Stimulated activated naive CD8-positive, alpha-beta T cell treated with anti-CD3 and anti-CD28 coated beads, Interleukin-15, amount 100 ng/mL, for 72 hours (primary cell): Measurements from ENCODE around the gene LDLR.

Experiments
- ATAC-seq: fragments of 150-1000 bp; cut with Tn5 transposase; 2 replicates; pipeline ENCODE4 v1.10.0; 2021; ENCODE audit warnings: mild to moderate bottlenecking, moderate library complexity
- DNase-seq, 2 donors: peaks; one replicate each; pipeline ENCODE4 v3.0.0; 2021 to 2022
- H3K27ac Mint-ChIP-seq, 2 donors: one replicate each; pipeline ENCODE4 v1.8.0; 2022; ENCODE audit warnings: mild to moderate bottlenecking in 2 of 2, mixed read lengths in 2 of 2, moderate library complexity in 2 of 2
- H3K27me3 Mint-ChIP-seq: one replicate; pipeline ENCODE4 v1.8.0; 2022; ENCODE audit warnings: mixed read lengths
- H3K4me1 Mint-ChIP-seq: one replicate; pipeline ENCODE4 v1.8.0; 2022; ENCODE audit warnings: mild to moderate bottlenecking, mixed read lengths
- H3K4me3 Mint-ChIP-seq, 2 donors: one replicate each; pipeline ENCODE4 v1.8.0; 2022; ENCODE audit warnings: mild to moderate bottlenecking in 2 of 2, mixed read lengths in 2 of 2, moderate library complexity in 1 of 2
- H3K9me3 Mint-ChIP-seq, 2 donors: one replicate each; pipeline ENCODE4 v1.8.0; 2022; ENCODE audit warnings: mixed read lengths in 2 of 2

The LDLR gene

DNA sequence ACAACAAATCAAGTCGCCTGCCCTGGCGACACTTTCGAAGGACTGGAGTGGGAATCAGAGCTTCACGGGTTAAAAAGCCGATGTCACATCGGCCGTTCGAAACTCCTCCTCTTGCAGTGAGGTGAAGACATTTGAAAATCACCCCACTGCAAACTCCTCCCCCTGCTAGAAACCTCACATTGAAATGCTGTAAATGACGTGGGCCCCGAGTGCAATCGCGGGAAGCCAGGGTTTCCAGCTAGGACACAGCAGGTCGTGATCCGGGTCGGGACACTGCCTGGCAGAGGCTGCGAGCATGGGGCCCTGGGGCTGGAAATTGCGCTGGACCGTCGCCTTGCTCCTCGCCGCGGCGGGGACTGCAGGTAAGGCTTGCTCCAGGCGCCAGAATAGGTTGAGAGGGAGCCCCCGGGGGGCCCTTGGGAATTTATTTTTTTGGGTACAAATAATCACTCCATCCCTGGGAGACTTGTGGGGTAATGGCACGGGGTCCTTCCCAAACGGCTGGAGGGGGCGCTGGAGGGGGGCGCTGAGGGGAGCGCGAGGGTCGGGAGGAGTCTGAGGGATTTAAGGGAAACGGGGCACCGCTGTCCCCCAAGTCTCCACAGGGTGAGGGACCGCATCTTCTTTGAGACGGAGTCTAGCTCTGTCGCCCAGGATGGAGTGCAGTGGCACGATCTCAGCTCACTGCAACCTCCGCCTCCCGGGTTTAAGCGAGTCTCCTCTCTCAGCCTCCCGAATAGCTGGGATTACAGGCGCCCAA, at the start of gene LDLR:
TSS of gene LDLR (plus strand) at position 210 of the 760 bp plus-strand sequence. CDS start at position 296, 86 bp downstream.
- Mint-ChIP-seq H3K4me1 (peaks cover 61% of the 10 kb centered on the region), H3K27me3 (no peaks in the 10 kb centered on the region), H3K9me3 (no peaks in the 10 kb centered on the region), H3K4me3 (peak within 1 kb of the TSS; percentile 95 to 97), H3K27ac (peak within 1 kb of the TSS; percentile 97 to 98)
- peak; percentile 60 to 75 for DNase-seq
- peak; percentile 39 for ATAC-seq

DNA sequence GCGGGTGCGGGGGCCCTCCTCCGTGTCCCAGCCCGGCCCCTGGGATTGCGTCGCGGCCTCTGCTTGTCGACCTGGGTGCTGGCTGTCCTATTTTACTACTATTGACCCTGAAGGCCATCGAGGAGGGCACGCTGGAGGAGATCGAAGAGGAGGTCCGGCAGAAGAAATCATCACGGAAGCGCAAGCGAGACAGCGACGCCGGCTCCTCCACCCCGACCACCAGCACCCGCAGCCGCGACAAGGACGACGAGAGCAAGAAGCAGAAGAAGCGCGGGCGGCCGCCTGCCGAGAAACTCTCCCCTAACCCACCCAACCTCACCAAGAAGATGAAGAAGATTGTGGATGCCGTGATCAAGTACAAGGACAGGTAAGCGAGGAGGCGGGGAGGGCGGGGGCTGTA, 48.1 kb upstream of the LDLR start:
- H3K9me3 Mint-ChIP-seq = no peaks in the 10 kb centered on the region
- H3K27ac Mint-ChIP-seq = peak overlapping the region in 1 of 2 donors; percentile 86
- H3K4me1 Mint-ChIP-seq = no peaks in the 10 kb centered on the region
- no peaks in the 10 kb centered on the region for H3K27me3 Mint-ChIP-seq
- no peak for ATAC-seq
- no peak for DNase-seq
- H3K4me3 Mint-ChIP-seq = no peak overlapping the region

GRCh38 chr19:11041966-11042627, 47.2 kb upstream of the LDLR start:
- H3K9me3 Mint-ChIP-seq = no peaks in the 10 kb centered on the region
- H3K4me1 Mint-ChIP-seq = no peaks in the 10 kb centered on the region
- H3K4me3 Mint-ChIP-seq = no peak overlapping the region
- no peak for DNase-seq
- ATAC-seq = no peak
- no peaks in the 10 kb centered on the region for H3K27me3 Mint-ChIP-seq
- H3K27ac Mint-ChIP-seq = peak overlapping the region; percentile 6 to 34

- Mint-ChIP-seq H3K4me3 (no peak overlapping the region), H3K27ac (peak overlapping the region; percentile 6 to 92), H3K4me1 (peaks cover 19% of the 10 kb centered on the region), H3K27me3 (no peaks in the 10 kb centered on the region), H3K9me3 (no peaks in the 10 kb centered on the region)
- DNase-seq (no peak), ATAC-seq (no peak)
Observed at GRCh38 chr19:11044431-11044830, 44.8 kb upstream of the LDLR start.

- ATAC-seq = no peak
- no peak for DNase-seq
- Mint-ChIP-seq H3K9me3 (no peaks in the 10 kb centered on the region), H3K4me1 (peaks cover 29% of the 10 kb centered on the region), H3K27me3 (no peaks in the 10 kb centered on the region), H3K27ac (peak overlapping the region in 1 of 2 donors; percentile 63), H3K4me3 (no peak overlapping the region)
Observed at GRCh38 chr19:11045536-11045935, 43.7 kb upstream of the LDLR start.

GRCh38 chr19:11046605-11047354, 42.5 kb upstream of the LDLR start:
- no peak overlapping the region for H3K27ac Mint-ChIP-seq
- no peaks in the 10 kb centered on the region for H3K27me3 Mint-ChIP-seq
- peaks cover 30% of the 10 kb centered on the region for H3K4me1 Mint-ChIP-seq
- DNase-seq (no peak), ATAC-seq (no peak)
- H3K9me3 Mint-ChIP-seq = no peaks in the 10 kb centered on the region
- no peak overlapping the region for H3K4me3 Mint-ChIP-seq

GRCh38 chr19:11047866-11048265, 41.4 kb upstream of the LDLR start:
- peaks cover 38% of the 10 kb centered on the region for H3K4me1 Mint-ChIP-seq

GRCh38 chr19:11050323-11051114, 38.7 kb upstream of the LDLR start:
- Mint-ChIP-seq H3K9me3 (no peaks in the 10 kb centered on the region), H3K4me1 (peaks cover 38% of the 10 kb centered on the region), H3K27ac (peak overlapping the region in 1 of 2 donors; percentile 42), H3K27me3 (no peaks in the 10 kb centered on the region), H3K4me3 (no peak overlapping the region)
- no peak for DNase-seq
- no peak for ATAC-seq

More at GRCh38 chr19:11047866-11048265, 41.4 kb upstream of the LDLR start:
- no peaks in the 10 kb centered on the region for H3K9me3 Mint-ChIP-seq
- no peak overlapping the region for H3K27ac Mint-ChIP-seq
- peak overlapping the region in 1 of 2 donors; percentile 27 for H3K4me3 Mint-ChIP-seq
- no peaks in the 10 kb centered on the region for H3K27me3 Mint-ChIP-seq
- DNase-seq = no peak
- no peak for ATAC-seq

DNA sequence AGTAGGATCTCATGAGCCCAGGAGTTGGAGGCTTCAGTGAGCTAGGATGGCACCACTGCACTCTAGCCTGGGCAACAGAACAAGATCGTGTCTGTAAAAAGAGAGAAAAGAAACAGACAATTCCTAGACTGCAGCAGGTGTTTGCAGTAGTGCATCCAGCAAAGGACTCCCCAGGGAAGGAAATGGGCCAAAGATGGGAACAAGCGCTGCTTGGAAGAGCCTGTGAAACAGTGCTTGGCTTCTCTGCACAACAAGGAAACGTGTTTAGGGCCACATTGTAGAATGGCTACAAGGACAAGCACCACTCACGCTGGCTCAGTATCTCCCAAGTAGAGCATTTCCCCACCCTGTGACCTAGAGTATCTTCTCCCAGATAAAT, 35.5 kb upstream of the LDLR start:
- no peaks in the 10 kb centered on the region for H3K9me3 Mint-ChIP-seq
- no peaks in the 10 kb centered on the region for H3K27me3 Mint-ChIP-seq
- no peak overlapping the region for H3K27ac Mint-ChIP-seq
- DNase-seq (no peak), ATAC-seq (no peak)
- no peak overlapping the region for H3K4me3 Mint-ChIP-seq
- H3K4me1 Mint-ChIP-seq = peaks cover 26% of the 10 kb centered on the region

DNA sequence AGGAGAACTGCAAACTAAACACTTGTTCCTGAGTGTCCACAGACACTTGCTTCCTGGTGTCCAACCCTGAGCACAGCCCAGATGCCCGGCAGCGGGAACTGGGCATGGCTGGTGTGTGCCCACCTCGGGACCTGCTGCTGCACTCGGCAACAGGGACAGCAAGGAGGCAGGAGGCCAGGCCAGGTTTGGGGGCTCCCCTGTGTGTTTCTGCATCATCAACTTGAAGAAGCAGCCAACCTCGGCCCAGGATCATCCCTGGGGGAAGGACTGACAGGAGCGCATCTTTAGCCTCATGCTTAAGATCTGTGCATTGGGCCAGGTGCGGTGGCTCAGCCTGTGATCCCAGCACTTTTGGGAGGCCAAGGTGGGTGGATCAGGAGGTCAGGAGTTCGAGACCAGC, 35.1 kb upstream of the LDLR start:
- ATAC-seq (no peak), DNase-seq (no peak)
- no peak overlapping the region for H3K27ac Mint-ChIP-seq
- no peaks in the 10 kb centered on the region for H3K9me3 Mint-ChIP-seq
- H3K4me3 Mint-ChIP-seq = no peak overlapping the region
- no peaks in the 10 kb centered on the region for H3K27me3 Mint-ChIP-seq
- peaks cover 22% of the 10 kb centered on the region for H3K4me1 Mint-ChIP-seq

DNA sequence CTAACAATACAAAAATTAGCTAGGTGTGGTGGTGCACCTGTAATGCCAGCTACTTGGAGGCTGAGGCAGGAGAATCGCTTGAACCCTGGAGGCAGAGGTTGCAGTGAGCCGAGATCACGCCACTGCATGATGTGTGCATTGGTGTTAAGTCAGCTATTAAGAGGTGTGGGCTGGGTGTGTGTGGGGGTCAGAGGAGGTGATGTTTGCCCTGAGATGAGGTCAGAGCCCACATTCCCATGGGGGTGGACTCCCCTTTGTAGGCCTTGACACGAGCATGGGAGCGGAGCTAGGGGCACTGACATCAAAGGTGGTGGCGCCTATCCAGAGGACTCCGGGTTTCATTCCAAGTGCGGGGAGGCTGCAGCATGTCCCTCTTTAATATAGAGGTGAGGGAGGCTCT, 34.6 kb upstream of the LDLR start:
- DNase-seq (no peak), ATAC-seq (no peak)
- Mint-ChIP-seq H3K4me1 (peaks cover 18% of the 10 kb centered on the region), H3K9me3 (no peaks in the 10 kb centered on the region), H3K4me3 (no peak overlapping the region), H3K27me3 (no peaks in the 10 kb centered on the region), H3K27ac (no peak overlapping the region)

GRCh38 chr19:11058246-11059030, 30.8 kb upstream of the LDLR start:
- H3K4me3 Mint-ChIP-seq = no peak overlapping the region
- H3K27ac Mint-ChIP-seq = no peak overlapping the region
- H3K9me3 Mint-ChIP-seq = no peaks in the 10 kb centered on the region
- DNase-seq (no peak), ATAC-seq (no peak)
- H3K4me1 Mint-ChIP-seq = no peaks in the 10 kb centered on the region
- H3K27me3 Mint-ChIP-seq = no peaks in the 10 kb centered on the region

DNA sequence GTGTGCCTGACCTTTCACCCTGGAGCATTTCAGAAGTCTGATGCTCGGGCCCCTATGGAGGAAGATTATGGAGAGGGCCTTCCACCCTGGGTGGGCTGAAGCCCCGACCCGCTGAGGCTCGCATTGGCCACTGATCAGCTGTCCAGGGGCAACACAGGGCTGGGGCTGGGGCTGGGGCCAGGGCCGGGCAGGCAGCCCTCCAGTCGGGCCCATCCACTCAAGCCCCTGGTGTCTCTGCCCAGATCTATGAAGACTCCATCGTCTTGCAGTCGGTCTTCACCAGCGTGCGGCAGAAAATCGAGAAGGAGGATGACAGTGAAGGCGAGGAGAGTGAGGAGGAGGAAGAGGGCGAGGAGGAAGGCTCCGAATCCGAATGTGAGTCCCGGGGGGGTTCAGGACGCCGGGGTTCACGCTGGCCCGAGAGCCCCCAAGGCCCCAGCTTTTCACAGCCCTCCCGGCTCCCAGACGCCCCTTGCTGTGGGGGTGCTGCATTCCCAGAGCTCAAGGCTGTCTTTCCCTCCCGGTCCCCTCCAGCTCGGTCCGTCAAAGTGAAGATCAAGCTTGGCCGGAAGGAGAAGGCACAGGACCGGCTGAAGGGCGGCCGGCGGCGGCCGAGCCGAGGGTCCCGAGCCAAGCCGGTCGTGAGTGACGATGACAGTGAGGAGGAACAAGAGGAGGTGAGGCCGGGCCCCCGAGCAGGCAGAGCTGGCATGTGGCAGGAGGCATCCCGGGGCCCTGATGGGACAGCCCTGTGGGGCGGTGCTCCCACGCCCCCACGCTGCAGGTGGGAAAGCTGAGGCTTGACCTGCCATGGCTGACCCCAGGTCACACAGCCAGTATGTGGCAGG, 29.5 kb upstream of the LDLR start:
- ATAC-seq = no peak
- no peak overlapping the region for H3K4me3 Mint-ChIP-seq
- H3K4me1 Mint-ChIP-seq = no peaks in the 10 kb centered on the region
- DNase-seq = no peak
- peak overlapping the region in 1 of 2 donors; percentile 46 for H3K27ac Mint-ChIP-seq
- H3K9me3 Mint-ChIP-seq = no peaks in the 10 kb centered on the region
- H3K27me3 Mint-ChIP-seq = no peaks in the 10 kb centered on the region

- DNase-seq = no peak
- no peaks in the 10 kb centered on the region for H3K9me3 Mint-ChIP-seq
- no peak for ATAC-seq
- H3K4me3 Mint-ChIP-seq = no peak overlapping the region
- H3K4me1 Mint-ChIP-seq = no peaks in the 10 kb centered on the region
- H3K27ac Mint-ChIP-seq = peak overlapping the region in 1 of 2 donors; percentile 89
- no peaks in the 10 kb centered on the region for H3K27me3 Mint-ChIP-seq
Observed at GRCh38 chr19:11061952-11062351, 27.3 kb upstream of the LDLR start.
